ENCODE data around the gene AKAP7.

DNA sequence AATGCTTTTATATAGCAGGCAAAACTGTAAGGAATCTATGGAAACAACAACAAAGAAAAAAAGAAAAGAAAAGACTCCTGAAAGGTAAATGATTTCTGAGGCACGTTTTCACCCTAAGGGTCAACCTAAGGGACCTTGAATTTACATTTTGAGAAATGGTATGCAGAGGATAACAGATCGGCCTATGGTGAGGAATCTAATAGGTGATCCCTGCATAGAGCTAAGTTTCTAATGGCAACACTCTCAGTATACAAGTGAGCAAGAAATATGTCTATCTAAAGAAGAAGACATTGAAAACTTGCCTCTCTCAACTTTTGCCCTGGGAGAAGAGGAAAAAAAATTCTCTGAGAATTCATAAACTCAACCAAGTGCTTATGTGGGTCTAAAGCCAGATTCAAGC, 18.9 kb upstream of the AKAP7 start:
- TF ChIP-seq, protein P1, sequence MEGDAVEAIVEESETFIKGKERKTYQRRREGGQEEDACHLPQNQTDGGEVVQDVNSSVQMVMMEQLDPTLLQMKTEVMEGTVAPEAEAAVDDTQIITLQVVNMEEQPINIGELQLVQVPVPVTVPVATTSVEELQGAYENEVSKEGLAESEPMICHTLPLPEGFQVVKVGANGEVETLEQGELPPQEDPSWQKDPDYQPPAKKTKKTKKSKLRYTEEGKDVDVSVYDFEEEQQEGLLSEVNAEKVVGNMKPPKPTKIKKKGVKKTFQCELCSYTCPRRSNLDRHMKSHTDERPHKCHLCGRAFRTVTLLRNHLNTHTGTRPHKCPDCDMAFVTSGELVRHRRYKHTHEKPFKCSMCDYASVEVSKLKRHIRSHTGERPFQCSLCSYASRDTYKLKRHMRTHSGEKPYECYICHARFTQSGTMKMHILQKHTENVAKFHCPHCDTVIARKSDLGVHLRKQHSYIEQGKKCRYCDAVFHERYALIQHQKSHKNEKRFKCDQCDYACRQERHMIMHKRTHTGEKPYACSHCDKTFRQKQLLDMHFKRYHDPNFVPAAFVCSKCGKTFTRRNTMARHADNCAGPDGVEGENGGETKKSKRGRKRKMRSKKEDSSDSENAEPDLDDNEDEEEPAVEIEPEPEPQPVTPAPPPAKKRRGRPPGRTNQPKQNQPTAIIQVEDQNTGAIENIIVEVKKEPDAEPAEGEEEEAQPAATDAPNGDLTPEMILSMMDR (IDR thresholded peaks at IDR 0.05), result no peak
- no peak for TF ChIP-seq POLR2A (IDR thresholded peaks at IDR 0.05)

All from lower leg skin (tissue), 3 donors.